Upper lobe of left lung (tissue), 6 donors: ENCODE data around the gene PTGDR2. TPM values are rescaled to one million over a fixed set of nuclear protein-coding genes. Genes with fewer than 3 reads are reported as not detected.
A peak's percentile ranks its signal among the peaks of the same experiment; 100 is the strongest.

Experiments
- ATAC-seq, 2 donors: fragments of 200-7000 bp; cut with Tn5 transposase; one replicate each; pipeline ENCODE4 v1.9.1; 2022; ENCODE audit warnings: mild to moderate bottlenecking in 2 of 2, moderate library complexity in 2 of 2; ENCODE audit not compliant: low FRiP score in 2 of 2
- DNase-seq, 2 donors: peaks; one replicate each; pipeline ENCODE4 v3.0.0-alpha.2; 2019 to 2020
- H3K27ac ChIP-seq, 4 donors: fragments of 200-600 bp; sonication (generic); one replicate each; pipeline ENCODE4 v1.5.1; 2016 to 2019
- H3K27me3 ChIP-seq, 4 donors: fragments of 200-600 bp; sonication (generic); one replicate each; pipeline ENCODE4 v1.5.1; 2017 to 2019
- H3K36me3 ChIP-seq, 4 donors: fragments of 200-600 bp; sonication (generic); one replicate each; pipeline ENCODE4 v1.5.1; 2016 to 2019
- H3K4me1 ChIP-seq, 4 donors: fragments of 200-600 bp; sonication (generic); one replicate each; pipeline ENCODE4 v1.5.1; 2018 to 2019
- H3K4me3 ChIP-seq, 4 donors: fragments of 200-600 bp; sonication (generic); one replicate each; pipeline ENCODE4 v1.5.1; 2017 to 2019; ENCODE audit warnings: mild to moderate bottlenecking in 2 of 4, moderate library complexity in 1 of 4
- H3K9me3 ChIP-seq, 4 donors: fragments of 200-600 bp; sonication (generic); one replicate each; pipeline ENCODE4 v1.5.1; 2018 to 2019
- CTCF ChIP-seq, 6 experiments: fragments of 450-650 bp in 4 of 6; fragments of 200-600 bp in 2 of 6; sonication (generic) in 2 of 6; IDR thresholded peaks; one replicate each; pipeline ENCODE4 v1.5.1; 2016 to 2019; ENCODE audit warnings: antibody characterized with exemption in 6 of 6
- EP300 ChIP-seq, 4 donors: sonication (generic); formaldehyde crosslinking; IDR thresholded peaks; one replicate each; pipeline ENCODE4 v1.5.1; 2017; ENCODE audit warnings: antibody characterized with exemption in 4 of 4, control low read depth in 2 of 4
- POLR2A ChIP-seq, 4 donors: fragments of 450-650 bp; IDR thresholded peaks; one replicate each; pipeline ENCODE4 v1.5.1; 2016 to 2017; ENCODE audit warnings: antibody characterized with exemption in 4 of 4, mild to moderate bottlenecking in 2 of 4
- POLR2AphosphoS5 ChIP-seq, 2 donors: sonication (generic); formaldehyde crosslinking; IDR thresholded peaks; one replicate each; pipeline ENCODE4 v1.5.1; 2017; ENCODE audit warnings: antibody characterized with exemption in 2 of 2
- WGBS, 2 donors: methylation state at CpG; one replicate each; pipeline ENCODE4 v1.1.5; 2017 to 2018; 5-methylcytosine and 5-hydroxymethylcytosine counted together
- total RNA-seq, 6 donors: library from RNA; depleted of rRNA in 4 of 6; stranded (reverse); fragments of >200 nt in 4 of 6; gene quantifications; one replicate each; pipeline versions ENCODE4 v1.1.0 to v1.2.1, GENCODE V29; 2016 to 2021
- donor health status: DM: no; HTN: no; CAD: no; lungs with moderate emphysema.
- donor health status: DM: no; HTN: yes; CAD: no; lungs with severe emphysema.

Gene PTGDR2
- total RNA-seq, 6 donors from 2014 or later, result 0.49 to 1.5 (median 1.1) TPM; not detected in 2

- 60 to 66% methylated on average over 7 of the region's 7 CpGs for WGBS, 2 donors
- Histone ChIP-seq H3K4me1 (peaks cover 0 to 8% (median 0%) of the 10 kb centered on the region in 4 donors), H3K9me3 (no peaks in the 10 kb centered on the region), H3K36me3 (no peaks in the 10 kb centered on the region), H3K4me3 (no peak overlapping the region), H3K27ac (no peak overlapping the region), H3K27me3 (no peaks in the 10 kb centered on the region)
- TF ChIP-seq POLR2A (IDR thresholded peaks at IDR 0.05) (no peak), CTCF (IDR thresholded peaks at IDR 0.05) (no peak), POLR2AphosphoS5 (IDR thresholded peaks at IDR 0.05) (no peak), EP300 (IDR thresholded peaks at IDR 0.05) (no peak)
- DNase-seq, result no peak
- ATAC-seq, result no peak
These were observed 20.8 kb downstream of the PTGDR2 start for GRCh38 chr11:60834742-60835533.

- no peak for ATAC-seq
- H3K9me3 ChIP-seq, result no peaks in the 10 kb centered on the region
- no peak overlapping the region for H3K4me3 ChIP-seq
These were observed 24.2 kb downstream of the PTGDR2 start for GRCh38 chr11:60831501-60832079.

GRCh38 chr11:60831143-60831500 lies 24.6 kb downstream of the PTGDR2 start:
- H3K27ac ChIP-seq, result no peak overlapping the region
- peaks cover 0 to 2% (median 0%) of the 10 kb centered on the region in 4 donors for H3K27me3 ChIP-seq
- ATAC-seq (peak; percentile 86 to 92), DNase-seq (peak in 1 of 2 donors; percentile 89)
- H3K4me1 ChIP-seq, result peaks cover 0 to 8% (median 0%) of the 10 kb centered on the region in 4 donors
- TF ChIP-seq POLR2AphosphoS5 (IDR thresholded peaks at IDR 0.05) (no peak), CTCF (IDR thresholded peaks at IDR 0.05) (peak; percentile 83 to 90 (median 88))
- no peaks in the 10 kb centered on the region for H3K36me3 ChIP-seq
- 20% methylated on average over 8 of the region's 8 CpGs; no CpG with 5 or more reads in 1 of the 2 donors for WGBS, 2 donors
- H3K9me3 ChIP-seq, result no peaks in the 10 kb centered on the region
- no peak overlapping the region for H3K4me3 ChIP-seq

More at GRCh38 chr11:60831501-60832079, 24.2 kb downstream of the PTGDR2 start:
- TF ChIP-seq POLR2A (IDR thresholded peaks at IDR 0.05), result no peak
- TF ChIP-seq EP300 (IDR thresholded peaks at IDR 0.05), result no peak
- no peak for TF ChIP-seq POLR2AphosphoS5 (IDR thresholded peaks at IDR 0.05)
- Histone ChIP-seq H3K4me1 (peaks cover 0 to 8% (median 0%) of the 10 kb centered on the region in 4 donors), H3K36me3 (no peaks in the 10 kb centered on the region), H3K27me3 (peaks cover 0 to 2% (median 0%) of the 10 kb centered on the region in 4 donors), H3K27ac (no peak overlapping the region)
- 54 to 68% methylated on average over 6 to 7 of the region's 7 CpGs for WGBS, 2 donors
- DNase-seq, result no peak

- no peak for ATAC-seq
These were observed 25.1 kb downstream of the PTGDR2 start for GRCh38 chr11:60830478-60831142.

More at GRCh38 chr11:60830478-60831142, 25.1 kb downstream of the PTGDR2 start:
- Histone ChIP-seq H3K4me3 (no peak overlapping the region), H3K27ac (no peak overlapping the region), H3K27me3 (peaks cover 0 to 2% (median 0%) of the 10 kb centered on the region in 4 donors), H3K9me3 (no peaks in the 10 kb centered on the region), H3K4me1 (peaks cover 0 to 8% (median 0%) of the 10 kb centered on the region in 4 donors), H3K36me3 (no peaks in the 10 kb centered on the region)
- TF ChIP-seq POLR2A (IDR thresholded peaks at IDR 0.05), result no peak
- TF ChIP-seq POLR2AphosphoS5 (IDR thresholded peaks at IDR 0.05), result no peak
- TF ChIP-seq CTCF (IDR thresholded peaks at IDR 0.05), result no peak
- TF ChIP-seq EP300 (IDR thresholded peaks at IDR 0.05), result no peak
- no peak for DNase-seq
- WGBS, 2 donors, result 47 to 64% methylated on average over 2 to 10 of the region's 10 CpGs
